NCI-H2107 treated with DMSO at 0.1 percent for 48 hours (cell line): ENCODE measurements around the gene FBXL13.
"Not testable (repeated sequence)": the region's sequence is repeated elsewhere in the genome, so short reads cannot be mapped to it uniquely, and the experiment has no call there.

ENCODE experiments used
- DNase-seq: peaks from one replicate; lab custom pipeline; 2025; ENCODE audit not compliant: unreplicated experiment; lab: John Stamatoyannopoulos, UW

The FBXL13 gene

DNA sequence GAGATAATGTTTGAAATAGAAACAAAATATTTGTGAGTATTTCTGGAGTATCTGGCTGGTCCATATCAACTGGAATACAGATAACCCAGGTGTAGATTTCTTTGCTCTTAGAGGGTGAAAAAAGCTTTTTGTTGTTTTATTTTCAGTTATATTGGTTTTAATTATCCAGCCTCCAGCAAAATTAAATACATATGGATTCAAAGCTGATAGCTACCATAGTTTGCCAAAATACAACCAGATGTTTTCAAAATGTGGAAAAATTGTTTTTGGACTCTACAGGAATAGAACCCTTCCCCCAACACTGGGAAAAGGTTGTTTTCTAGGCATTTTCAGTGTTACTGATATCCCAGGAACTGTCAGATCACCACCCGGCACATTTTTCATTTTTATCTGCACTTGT is 131.7 kb downstream of the FBXL13 start:
- no peak for DNase-seq

DNA sequence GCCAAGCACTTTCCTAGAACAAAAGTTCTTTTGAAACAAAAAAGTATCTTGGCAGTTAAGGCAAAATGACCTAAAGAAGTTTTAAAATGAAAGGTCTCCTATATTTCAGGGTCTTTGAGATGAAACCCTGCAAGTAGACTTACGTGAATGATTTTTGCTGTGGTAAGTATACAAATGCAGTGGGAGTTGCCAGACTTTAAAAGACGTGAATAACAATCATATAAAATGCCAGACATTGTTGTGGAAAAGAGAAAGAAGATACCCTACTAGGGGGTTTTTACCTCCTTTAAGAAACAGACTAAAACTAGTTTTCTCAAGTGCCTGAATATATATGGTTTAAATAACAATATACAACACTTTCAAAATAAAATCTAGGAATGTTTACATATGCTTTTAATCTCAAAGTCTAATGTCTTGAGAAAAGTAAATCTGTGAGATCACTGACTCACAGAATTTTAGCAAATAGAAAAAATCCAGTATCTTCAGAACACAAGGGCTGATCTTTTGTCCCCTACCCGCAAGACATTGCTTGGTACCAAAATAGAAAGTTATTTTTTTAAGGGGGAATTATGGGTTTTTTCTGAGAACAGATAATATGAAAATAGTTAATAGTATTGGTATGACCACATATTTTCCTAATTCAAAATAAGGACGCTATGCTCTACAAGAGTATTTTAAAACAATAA is 132.3 kb downstream of the FBXL13 start:
- no peak for DNase-seq

GRCh38 chr7:102938679-102939078 is 135.9 kb downstream of the FBXL13 start:
- no peak for DNase-seq

GRCh38 chr7:102935450-102936115 is 139.0 kb downstream of the FBXL13 start:
- DNase-seq = no peak

GRCh38 chr7:102934701-102935100 is 139.9 kb downstream of the FBXL13 start:
- DNase-seq = no peak

DNA sequence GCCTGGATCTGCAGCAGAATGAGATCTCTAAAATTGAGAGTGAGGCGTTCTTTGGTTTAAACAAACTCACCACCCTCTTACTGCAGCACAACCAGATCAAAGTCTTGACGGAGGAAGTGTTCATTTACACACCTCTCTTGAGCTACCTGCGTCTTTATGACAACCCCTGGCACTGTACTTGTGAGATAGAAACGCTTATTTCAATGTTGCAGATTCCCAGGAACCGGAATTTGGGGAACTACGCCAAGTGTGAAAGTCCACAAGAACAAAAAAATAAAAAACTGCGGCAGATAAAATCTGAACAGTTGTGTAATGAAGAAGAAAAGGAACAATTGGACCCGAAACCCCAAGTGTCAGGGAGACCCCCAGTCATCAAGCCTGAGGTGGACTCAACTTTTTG is 140.4 kb downstream of the FBXL13 start:
- no peak for DNase-seq

DNA sequence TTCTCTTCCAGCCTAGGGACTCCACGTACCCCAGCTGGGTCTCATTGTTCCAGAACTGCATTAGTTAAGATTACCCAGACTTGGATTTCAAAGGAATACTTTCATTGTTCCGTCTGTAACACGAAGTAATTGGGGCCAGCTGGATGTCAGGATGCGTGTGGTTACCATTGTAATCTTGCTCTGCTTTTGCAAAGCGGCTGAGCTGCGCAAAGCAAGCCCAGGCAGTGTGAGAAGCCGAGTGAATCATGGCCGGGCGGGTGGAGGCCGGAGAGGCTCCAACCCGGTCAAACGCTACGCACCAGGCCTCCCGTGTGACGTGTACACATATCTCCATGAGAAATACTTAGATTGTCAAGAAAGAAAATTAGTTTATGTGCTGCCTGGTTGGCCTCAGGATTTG is 140.8 kb downstream of the FBXL13 start:
- DNase-seq = peak; percentile 74

DNA sequence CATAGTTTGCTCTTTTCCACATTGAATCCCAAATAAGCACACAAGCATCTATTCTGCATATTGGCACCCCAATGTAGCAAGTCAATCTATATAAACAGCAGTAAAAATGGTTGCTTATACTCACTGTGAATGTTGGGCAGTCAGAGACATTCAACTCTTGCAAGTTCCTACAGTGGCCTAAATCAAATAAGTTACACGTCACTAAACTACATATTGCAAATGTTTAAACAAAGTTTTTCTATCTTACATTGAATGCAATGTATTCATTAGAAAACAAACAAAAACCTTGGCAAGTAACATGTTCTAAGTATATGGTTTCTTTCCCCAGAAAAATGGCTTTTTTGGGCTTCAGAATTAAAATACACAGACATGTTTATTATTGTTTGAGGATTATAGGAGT is 142.8 kb downstream of the FBXL13 start:
- DNase-seq = no peak

GRCh38 chr7:102927312-102927933 is 147.2 kb downstream of the FBXL13 start:
- DNase-seq = no peak

DNA sequence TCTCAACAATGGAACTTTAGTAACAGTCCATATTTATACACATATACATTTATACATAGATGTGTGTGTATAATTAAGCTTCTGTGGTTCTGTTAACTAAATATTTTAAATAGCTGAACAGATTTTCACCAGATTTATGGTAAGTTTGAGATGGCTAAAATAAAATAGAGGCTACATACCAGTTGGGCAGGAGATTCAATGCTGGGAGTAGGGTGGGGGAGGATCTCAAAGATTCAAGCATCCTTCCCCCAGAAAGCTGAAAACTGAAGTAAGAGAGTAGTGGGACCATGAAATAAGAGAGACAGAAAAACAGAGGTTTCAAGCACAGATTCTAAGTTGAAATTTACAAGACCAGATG is 147.8 kb downstream of the FBXL13 start:
- DNase-seq = no peak

- no peak for DNase-seq
Observed at GRCh38 chr7:102925976-102926782, 148.4 kb downstream of the FBXL13 start.

DNA sequence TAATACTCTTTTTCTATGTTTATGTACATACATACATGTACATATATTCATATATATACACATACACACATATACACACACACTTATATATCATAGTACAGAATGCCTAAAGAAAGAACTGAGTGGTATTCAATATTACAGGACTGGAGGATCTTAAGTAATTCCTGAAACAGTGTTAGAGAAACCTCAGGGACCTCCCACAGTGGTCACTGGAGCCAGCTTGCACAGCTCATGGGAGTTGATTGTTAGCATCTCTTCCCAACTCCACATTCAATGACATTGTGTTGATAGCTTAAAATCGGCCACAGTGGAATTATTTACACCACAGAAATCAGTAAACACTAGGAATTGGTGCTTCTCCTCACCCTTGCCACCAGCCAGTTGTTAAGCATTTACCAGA is 155.8 kb downstream of the FBXL13 start:
- DNase-seq = no peak

DNA sequence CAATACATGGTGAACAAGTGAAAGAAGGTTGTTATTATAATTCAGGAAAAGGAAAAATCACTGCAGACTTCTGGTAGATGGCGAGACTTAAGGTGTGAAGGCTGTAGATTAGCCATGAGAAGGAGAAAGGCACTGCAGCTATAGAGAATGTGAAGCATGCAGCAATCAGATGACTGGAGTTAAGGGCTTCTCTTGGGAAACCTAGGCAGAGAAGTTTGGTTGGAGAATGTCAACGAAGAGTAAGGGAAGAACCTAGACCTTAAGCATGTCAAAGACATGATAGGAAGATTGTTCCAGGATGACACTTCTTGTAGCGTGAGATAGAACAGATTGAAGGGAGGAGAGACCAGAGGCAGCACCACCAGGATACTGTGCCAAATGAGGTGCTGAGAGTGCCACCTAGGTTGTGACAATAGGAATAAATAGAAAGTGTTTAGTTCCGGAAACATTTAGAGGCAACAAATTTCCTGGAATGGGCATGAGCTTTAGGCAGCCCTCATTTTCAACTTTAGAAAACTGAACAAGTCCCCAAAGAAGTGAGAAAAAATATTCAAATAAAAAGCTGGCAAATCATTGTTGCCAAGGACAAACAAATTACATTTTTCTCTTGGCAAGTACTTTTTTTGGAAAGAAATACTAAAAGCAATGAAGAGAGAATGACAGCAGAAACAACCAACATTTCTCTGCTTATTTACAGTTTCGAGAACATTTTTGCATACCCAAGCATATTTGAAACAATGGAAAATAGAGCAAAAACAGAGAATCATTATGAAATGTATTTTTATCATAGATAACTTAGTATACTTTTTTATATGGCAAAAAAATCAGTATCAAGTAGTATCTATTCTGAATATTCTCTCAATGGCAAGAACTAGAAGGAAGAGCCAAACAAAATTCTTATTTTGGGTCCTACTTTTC is 156.9 kb downstream of the FBXL13 start:
- DNase-seq = no peak

DNA sequence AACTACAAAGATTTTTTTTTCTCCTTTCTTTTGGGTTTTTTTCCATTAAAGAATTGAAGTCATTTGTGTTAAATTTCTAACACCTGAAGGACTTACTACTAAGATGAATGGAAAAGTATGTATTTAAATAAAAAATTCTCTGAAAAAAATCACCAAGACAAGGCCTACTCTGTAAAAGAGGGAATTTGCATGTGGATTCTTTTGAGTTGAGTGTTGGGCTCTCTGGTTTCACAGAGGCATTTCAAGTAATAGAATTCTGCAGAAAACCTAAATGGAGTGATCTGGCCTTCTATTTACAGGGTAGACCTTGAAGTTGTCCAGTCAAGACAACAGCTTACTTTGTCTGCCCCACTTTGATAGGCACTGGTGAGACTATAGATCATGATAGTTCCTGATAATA is 157.7 kb downstream of the FBXL13 start:
- DNase-seq = no peak

DNA sequence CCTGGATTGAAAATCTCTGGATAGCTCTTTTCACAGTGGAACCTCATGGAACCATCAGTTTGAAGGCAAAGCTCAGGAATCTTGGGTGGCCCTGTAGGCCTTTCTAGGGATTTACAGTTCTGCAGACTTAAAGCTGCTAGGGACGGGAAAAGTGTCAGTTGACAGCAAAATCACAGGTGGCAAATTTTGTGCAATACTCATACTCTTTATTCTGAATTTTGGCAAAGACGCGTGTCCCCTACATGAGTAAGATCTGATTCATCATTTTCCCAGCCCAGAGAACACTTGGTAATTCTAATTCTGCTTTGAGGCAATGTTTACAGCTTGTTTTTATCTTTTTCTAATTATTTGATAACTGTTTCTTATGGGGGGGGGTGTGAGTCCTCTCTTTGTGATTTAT is 158.2 kb downstream of the FBXL13 start:
- DNase-seq = no peak

GRCh38 chr7:102914585-102914984 is 160.0 kb downstream of the FBXL13 start:
- DNase-seq = no peak

GRCh38 chr7:102913826-102914225 is 160.8 kb downstream of the FBXL13 start:
- no peak for DNase-seq

DNA sequence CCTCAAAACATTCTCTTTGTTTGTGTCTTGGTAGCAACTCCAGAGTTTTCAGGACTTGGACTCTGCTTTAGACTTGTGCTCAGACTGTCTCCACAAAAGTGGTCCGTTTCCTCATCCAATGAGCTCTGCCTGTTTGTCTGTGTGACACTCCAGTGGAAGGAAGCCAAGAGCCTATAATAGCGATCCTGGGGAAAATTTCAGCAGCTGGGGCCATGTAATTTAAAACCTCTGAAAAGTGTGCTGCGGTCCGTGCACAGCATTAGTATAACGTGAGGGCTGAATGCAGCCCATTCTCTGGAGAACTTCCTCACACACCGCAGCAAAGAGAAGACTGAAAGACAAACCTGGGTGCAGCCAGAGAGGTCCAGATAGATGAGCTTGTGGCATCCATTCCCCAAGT is 161.9 kb downstream of the FBXL13 start, which contains the start of gene LRRC17:
TSS of gene LRRC17 (plus strand) at position 259 of the 400 bp plus-strand sequence. CDS start 20,914 bp downstream, outside the sequence.
- peak; percentile 97 for DNase-seq

DNA sequence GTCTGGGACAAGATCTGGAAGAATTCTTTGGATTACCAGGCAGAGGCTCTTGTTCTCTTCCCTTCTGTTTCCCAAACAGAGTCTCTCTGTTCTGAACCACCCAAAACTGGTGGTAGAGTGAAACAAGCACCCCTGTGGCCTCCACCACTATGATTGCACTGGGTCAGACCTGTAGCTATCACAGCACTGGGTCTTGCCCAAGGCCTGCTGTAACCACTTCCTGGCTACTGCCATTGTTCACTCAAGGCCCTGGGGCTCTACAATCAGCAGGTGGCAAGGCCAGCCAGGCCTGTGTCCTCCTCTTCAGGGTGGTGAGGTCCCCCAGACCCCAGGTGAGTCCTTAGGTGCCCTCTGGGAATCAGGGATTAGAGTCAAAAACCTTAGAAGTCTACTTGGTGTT is 165.9 kb downstream of the FBXL13 start:
- no peak for DNase-seq

- DNase-seq = not testable (repeated sequence)
Observed at GRCh38 chr7:102903576-102903975, 171.0 kb downstream of the FBXL13 start.
